Measurements from ENCODE around the gene RNU1-2.
"Not testable (repeated sequence)": the region's sequence is repeated elsewhere in the genome, so short reads cannot be mapped to it uniquely, and the experiment has no call there.

Gene RNU1-2

GRCh38 chr1:16906873-16907272 is 11.1 kb downstream of the RNU1-2 start:
- Histone ChIP-seq H3K79me2 (ENCODE audit: insufficient read depth, low read depth) (no peaks in the 10 kb centered on the region), H2AFZ (ENCODE audit: low read depth) (no peak overlapping the region), H3K9ac (no peak overlapping the region), H3K4me2 (peak overlapping the region; percentile 43; the same call in 1 of the 2 replicates), H3K4me1 (ENCODE audit: low read depth, poor library complexity, severe bottlenecking) (peaks cover 45% of the 10 kb centered on the region), H3K36me3 (ENCODE audit: insufficient read depth) (no peaks in the 10 kb centered on the region), H3K27me3 (ENCODE audit: insufficient read depth, low read depth) (peaks cover 6% of the 10 kb centered on the region; the same call in 1 of the 2 replicates), H4K20me1 (ENCODE audit: insufficient read depth) (no peaks in the 10 kb centered on the region), H3K27ac (no peak overlapping the region), H3K4me3 (IDR thresholded peaks at IDR 0.05; ENCODE audit: insufficient read depth, low read depth, low read length) (no peak overlapping the region)
- TF ChIP-seq CTCF (conservative IDR thresholded peaks at IDR 0.05; ENCODE audit: low read depth, low read length), result no peak

GRCh38 chr1:16907870-16908758 is 12.3 kb downstream of the RNU1-2 start:
- no peak overlapping the region for H3K9ac ChIP-seq
- no peak overlapping the region for H3K27ac ChIP-seq
- H3K27me3 ChIP-seq (ENCODE audit: insufficient read depth, low read depth), result peaks cover 6% of the 10 kb centered on the region; the same call in 1 of the 2 replicates
- no peaks in the 10 kb centered on the region for H3K36me3 ChIP-seq (ENCODE audit: insufficient read depth)
- TF ChIP-seq CTCF (conservative IDR thresholded peaks at IDR 0.05; ENCODE audit: low read depth, low read length), result no peak
- no peak overlapping the region for H3K4me2 ChIP-seq
- no peak overlapping the region for H2AFZ ChIP-seq (ENCODE audit: low read depth)
- no peaks in the 10 kb centered on the region for H3K79me2 ChIP-seq (ENCODE audit: insufficient read depth, low read depth)
- no peaks in the 10 kb centered on the region for H4K20me1 ChIP-seq (ENCODE audit: insufficient read depth)
- no peak overlapping the region for H3K4me3 ChIP-seq (IDR thresholded peaks at IDR 0.05; ENCODE audit: insufficient read depth, low read depth, low read length)
- peaks cover 33% of the 10 kb centered on the region for H3K4me1 ChIP-seq (ENCODE audit: low read depth, poor library complexity, severe bottlenecking)

- not testable (repeated sequence) for H4K20me1 ChIP-seq (ENCODE audit: insufficient read depth); H2AFZ ChIP-seq (ENCODE audit: low read depth); H3K4me3 ChIP-seq (IDR thresholded peaks at IDR 0.05; ENCODE audit: insufficient read depth, low read depth, low read length); H3K27ac ChIP-seq; H3K27me3 ChIP-seq (ENCODE audit: insufficient read depth, low read depth); H3K4me2 ChIP-seq; H3K9ac ChIP-seq; H3K79me2 ChIP-seq (ENCODE audit: insufficient read depth, low read depth); H3K36me3 ChIP-seq (ENCODE audit: insufficient read depth)
- H3K4me1 ChIP-seq (ENCODE audit: low read depth, poor library complexity, severe bottlenecking), result peaks cover 23% of the 10 kb centered on the region
These were observed 16.3 kb downstream of the RNU1-2 start for GRCh38 chr1:16911851-16912721.

- not testable (repeated sequence) for H3K36me3 ChIP-seq (ENCODE audit: insufficient read depth); H3K27me3 ChIP-seq (ENCODE audit: insufficient read depth, low read depth); H3K27ac ChIP-seq; H4K20me1 ChIP-seq (ENCODE audit: insufficient read depth); H2AFZ ChIP-seq (ENCODE audit: low read depth); H3K4me3 ChIP-seq (IDR thresholded peaks at IDR 0.05; ENCODE audit: insufficient read depth, low read depth, low read length); H3K79me2 ChIP-seq (ENCODE audit: insufficient read depth, low read depth); H3K9ac ChIP-seq
- Histone ChIP-seq H3K4me2 (peak overlapping the region; percentile 98; the same call in 1 of the 2 replicates), H3K4me1 (ENCODE audit: low read depth, poor library complexity, severe bottlenecking) (peaks cover 23% of the 10 kb centered on the region)
These were observed 17.0 kb downstream of the RNU1-2 start for GRCh38 chr1:16912742-16913141.

GRCh38 chr1:16913181-16913832 is 17.5 kb downstream of the RNU1-2 start:
- no peak overlapping the region for H3K27ac ChIP-seq
- TF ChIP-seq CTCF (conservative IDR thresholded peaks at IDR 0.05; ENCODE audit: low read depth, low read length), result no peak

More at GRCh38 chr1:16913181-16913832, 17.5 kb downstream of the RNU1-2 start:
- peak overlapping the region; percentile 98 for H3K4me2 ChIP-seq
- peaks cover 23% of the 10 kb centered on the region for H3K4me1 ChIP-seq (ENCODE audit: low read depth, poor library complexity, severe bottlenecking)
- H2AFZ ChIP-seq (ENCODE audit: low read depth), result peak overlapping the region; percentile 99
- no peaks in the 10 kb centered on the region for H3K36me3 ChIP-seq (ENCODE audit: insufficient read depth)
- peaks cover 8% of the 10 kb centered on the region; the same call in 1 of the 2 replicates for H3K27me3 ChIP-seq (ENCODE audit: insufficient read depth, low read depth)
- peak overlapping the region; percentile 46 for H3K9ac ChIP-seq
- H3K4me3 ChIP-seq (IDR thresholded peaks at IDR 0.05; ENCODE audit: insufficient read depth, low read depth, low read length), result no peak overlapping the region
- no peaks in the 10 kb centered on the region for H4K20me1 ChIP-seq (ENCODE audit: insufficient read depth)
- H3K79me2 ChIP-seq (ENCODE audit: insufficient read depth, low read depth), result no peaks in the 10 kb centered on the region

Measured in KMS-11 (cell line).